ENCODE results near the gene ZNF451.

- no peak for TF ChIP-seq CTCF (IDR thresholded peaks at IDR 0.05)
- no peak for TF ChIP-seq POLR2A (IDR thresholded peaks at IDR 0.05)
Observed at GRCh38 chr6:57078531-57079207, 11.3 kb upstream of the ZNF451 start.

Measured in uterus (tissue), 2 donors.